22Rv1 (cell line): ENCODE results near the gene ATP6V1G2.

Source experiments
- ZFX ChIP-seq: fragments of 450-650 bp; IDR thresholded peaks from 2 replicates; pipeline ENCODE4 v1.6.1; 2017; ENCODE audit warnings: antibody characterized with exemption, borderline replicate concordance
- TF ChIP-seq, protein P1 (sequence below): fragments of 450-650 bp; IDR thresholded peaks from 2 replicates; pipeline ENCODE4 v1.5.1; 2017; ENCODE audit warnings: mild to moderate bottlenecking

DNA sequence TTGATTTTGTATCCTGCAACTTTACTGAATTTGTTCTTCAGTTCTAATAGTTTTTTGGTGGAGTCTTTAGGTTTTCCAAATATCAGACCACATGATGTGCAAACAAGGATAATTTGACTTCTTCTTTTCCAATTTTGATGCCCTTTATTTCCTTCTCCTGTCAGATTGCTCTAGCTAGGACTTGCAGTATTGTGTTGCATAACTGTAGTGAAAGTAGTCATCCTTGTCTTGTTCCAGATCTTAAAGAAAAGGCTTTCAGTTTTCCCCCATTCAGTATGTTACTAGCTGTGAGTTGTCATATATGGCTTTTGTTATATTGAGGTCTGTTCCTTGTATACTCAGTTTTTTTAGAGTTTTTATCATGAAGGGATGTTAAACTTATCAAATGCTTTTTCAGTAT, 43.8 kb downstream of the ATP6V1G2 start:
- TF ChIP-seq, protein P1, sequence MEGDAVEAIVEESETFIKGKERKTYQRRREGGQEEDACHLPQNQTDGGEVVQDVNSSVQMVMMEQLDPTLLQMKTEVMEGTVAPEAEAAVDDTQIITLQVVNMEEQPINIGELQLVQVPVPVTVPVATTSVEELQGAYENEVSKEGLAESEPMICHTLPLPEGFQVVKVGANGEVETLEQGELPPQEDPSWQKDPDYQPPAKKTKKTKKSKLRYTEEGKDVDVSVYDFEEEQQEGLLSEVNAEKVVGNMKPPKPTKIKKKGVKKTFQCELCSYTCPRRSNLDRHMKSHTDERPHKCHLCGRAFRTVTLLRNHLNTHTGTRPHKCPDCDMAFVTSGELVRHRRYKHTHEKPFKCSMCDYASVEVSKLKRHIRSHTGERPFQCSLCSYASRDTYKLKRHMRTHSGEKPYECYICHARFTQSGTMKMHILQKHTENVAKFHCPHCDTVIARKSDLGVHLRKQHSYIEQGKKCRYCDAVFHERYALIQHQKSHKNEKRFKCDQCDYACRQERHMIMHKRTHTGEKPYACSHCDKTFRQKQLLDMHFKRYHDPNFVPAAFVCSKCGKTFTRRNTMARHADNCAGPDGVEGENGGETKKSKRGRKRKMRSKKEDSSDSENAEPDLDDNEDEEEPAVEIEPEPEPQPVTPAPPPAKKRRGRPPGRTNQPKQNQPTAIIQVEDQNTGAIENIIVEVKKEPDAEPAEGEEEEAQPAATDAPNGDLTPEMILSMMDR, result no peak
- TF ChIP-seq ZFX, result no peak
